ENCODE results near the gene PARD3.
"Not testable (repeated sequence)": the region's sequence is repeated elsewhere in the genome, so short reads cannot be mapped to it uniquely, and the experiment has no call there.

The PARD3 gene

DNA sequence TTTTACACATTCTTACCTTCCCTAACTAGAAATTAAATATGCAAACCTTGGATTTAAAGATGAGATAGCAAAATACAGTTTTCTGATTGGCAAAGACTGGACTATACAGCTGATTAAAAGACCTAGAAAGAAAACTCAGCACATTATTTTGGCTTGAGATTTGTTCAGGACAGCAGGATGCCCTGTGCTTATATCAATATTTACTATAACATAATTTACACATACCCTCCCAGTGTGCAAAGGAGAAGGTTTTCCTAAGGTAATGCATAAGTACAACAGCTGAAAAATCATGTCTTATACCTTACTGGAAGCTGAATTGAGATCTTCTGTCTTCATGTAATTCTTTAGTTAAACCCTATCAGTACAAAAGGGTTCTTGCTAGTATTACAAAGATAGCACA lies 458.6 kb downstream of the PARD3 start:
- Histone ChIP-seq H3K36me3 (peaks cover 4 to 55% (median 31%) of the 10 kb centered on the region in 3 donors), H3K4me3 (no peak overlapping the region), H3K27me3 (no peaks in the 10 kb centered on the region), H3K9me3 (no peaks in the 10 kb centered on the region), H3K4me1 (no peaks in the 10 kb centered on the region), H3K27ac (no peak overlapping the region)
- intact Hi-C loops (cut with DNase I; ENCODE audit: low total_unique reads), result no loop called here
- TF ChIP-seq, protein P1, sequence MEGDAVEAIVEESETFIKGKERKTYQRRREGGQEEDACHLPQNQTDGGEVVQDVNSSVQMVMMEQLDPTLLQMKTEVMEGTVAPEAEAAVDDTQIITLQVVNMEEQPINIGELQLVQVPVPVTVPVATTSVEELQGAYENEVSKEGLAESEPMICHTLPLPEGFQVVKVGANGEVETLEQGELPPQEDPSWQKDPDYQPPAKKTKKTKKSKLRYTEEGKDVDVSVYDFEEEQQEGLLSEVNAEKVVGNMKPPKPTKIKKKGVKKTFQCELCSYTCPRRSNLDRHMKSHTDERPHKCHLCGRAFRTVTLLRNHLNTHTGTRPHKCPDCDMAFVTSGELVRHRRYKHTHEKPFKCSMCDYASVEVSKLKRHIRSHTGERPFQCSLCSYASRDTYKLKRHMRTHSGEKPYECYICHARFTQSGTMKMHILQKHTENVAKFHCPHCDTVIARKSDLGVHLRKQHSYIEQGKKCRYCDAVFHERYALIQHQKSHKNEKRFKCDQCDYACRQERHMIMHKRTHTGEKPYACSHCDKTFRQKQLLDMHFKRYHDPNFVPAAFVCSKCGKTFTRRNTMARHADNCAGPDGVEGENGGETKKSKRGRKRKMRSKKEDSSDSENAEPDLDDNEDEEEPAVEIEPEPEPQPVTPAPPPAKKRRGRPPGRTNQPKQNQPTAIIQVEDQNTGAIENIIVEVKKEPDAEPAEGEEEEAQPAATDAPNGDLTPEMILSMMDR (IDR thresholded peaks at IDR 0.05), result no peak
- DNase-seq, result no peak

DNA sequence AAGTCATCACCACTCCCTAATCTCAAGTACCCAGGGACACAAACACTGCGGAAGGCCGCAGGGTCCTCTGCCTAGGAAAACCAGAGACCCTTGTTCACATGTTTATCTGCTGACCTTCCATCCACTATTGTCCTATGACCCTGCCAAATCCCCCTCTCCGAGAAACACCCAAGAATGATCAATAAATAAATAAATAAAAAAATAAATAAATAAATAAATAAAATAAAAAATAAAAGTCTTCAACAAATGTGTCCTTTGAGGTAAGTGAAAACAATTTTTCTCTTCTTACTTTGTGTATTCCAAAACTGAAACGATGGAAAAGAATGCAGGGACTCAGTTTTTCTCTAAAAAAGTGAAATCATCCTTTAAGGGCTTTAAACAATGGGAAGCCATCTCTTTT lies 461.6 kb downstream of the PARD3 start:
- intact Hi-C loops (cut with DNase I; ENCODE audit: low total_unique reads), result not testable (repeated sequence)

DNA sequence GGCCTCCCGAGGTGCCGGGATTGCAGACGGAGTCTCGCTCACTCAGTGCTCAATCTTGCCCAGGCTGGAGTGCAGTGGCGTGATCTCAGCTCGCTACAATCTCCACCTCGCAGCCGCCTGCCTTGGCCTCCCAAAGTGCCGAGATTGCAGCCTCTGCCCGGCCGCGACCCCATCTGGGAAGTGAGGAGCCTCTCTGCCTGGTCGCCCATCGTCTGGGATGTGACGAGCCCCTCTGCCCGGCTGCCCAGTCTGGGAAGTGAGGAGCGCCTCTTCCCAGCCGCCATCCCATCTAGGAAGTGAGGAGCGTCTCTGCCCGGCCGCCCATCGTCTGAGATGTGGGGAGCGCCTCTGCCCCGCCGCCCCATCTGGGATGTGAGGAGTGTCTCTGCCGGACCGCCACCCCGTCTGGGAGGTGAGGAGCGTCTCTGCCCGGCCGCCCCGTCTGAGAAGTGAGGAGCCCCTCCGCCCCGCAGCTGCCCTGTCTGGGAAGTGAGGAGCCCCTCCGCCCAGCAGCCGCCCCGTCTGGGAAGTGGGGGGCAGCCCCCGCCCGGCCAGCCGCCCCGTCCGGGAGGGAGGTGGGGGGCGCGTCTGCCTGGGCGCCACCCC lies 462.4 kb downstream of the PARD3 start:
- peaks cover 4 to 37% (median 19%) of the 10 kb centered on the region in 3 donors for H3K36me3 ChIP-seq
- DNase-seq; H3K4me1 ChIP-seq; H3K27ac ChIP-seq; H3K9me3 ChIP-seq; H3K4me3 ChIP-seq; intact Hi-C loops (cut with DNase I; ENCODE audit: low total_unique reads); H3K27me3 ChIP-seq: not testable (repeated sequence)

More for the DNA sequence above, 461.6 kb downstream of the PARD3 start:
- not testable (repeated sequence) for H3K27me3 ChIP-seq, H3K4me1 ChIP-seq, H3K4me3 ChIP-seq, DNase-seq, H3K9me3 ChIP-seq, H3K27ac ChIP-seq
- peaks cover 4 to 46% (median 23%) of the 10 kb centered on the region in 3 donors for H3K36me3 ChIP-seq

DNA sequence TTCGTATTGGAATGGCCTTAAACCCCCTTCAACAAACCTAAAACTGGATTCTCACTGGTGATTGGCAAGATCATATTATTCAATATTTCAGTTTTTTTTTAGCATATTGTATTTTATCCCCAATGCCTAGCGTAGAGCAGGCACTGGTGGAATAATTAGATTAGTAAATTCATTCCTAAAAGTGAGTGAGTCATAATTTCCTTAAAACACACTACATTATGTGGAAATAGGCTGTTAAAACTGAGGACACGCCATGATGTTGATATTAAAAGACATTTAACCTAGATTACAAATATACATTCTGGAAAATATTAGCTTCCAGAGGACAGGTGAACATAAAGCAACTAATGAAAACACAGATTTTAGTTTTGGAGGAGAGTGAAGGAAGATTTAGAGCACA lies 463.9 kb downstream of the PARD3 start:
- no peak for DNase-seq
- Histone ChIP-seq H3K4me1 (no peaks in the 10 kb centered on the region), H3K9me3 (no peaks in the 10 kb centered on the region), H3K27ac (no peak overlapping the region), H3K4me3 (no peak overlapping the region), H3K27me3 (no peaks in the 10 kb centered on the region), H3K36me3 (peaks cover 4 to 34% (median 18%) of the 10 kb centered on the region in 3 donors)
- TF ChIP-seq, protein P1 (IDR thresholded peaks at IDR 0.05), result no peak
- intact Hi-C loops (cut with DNase I; ENCODE audit: low total_unique reads), result no loop called here

DNA sequence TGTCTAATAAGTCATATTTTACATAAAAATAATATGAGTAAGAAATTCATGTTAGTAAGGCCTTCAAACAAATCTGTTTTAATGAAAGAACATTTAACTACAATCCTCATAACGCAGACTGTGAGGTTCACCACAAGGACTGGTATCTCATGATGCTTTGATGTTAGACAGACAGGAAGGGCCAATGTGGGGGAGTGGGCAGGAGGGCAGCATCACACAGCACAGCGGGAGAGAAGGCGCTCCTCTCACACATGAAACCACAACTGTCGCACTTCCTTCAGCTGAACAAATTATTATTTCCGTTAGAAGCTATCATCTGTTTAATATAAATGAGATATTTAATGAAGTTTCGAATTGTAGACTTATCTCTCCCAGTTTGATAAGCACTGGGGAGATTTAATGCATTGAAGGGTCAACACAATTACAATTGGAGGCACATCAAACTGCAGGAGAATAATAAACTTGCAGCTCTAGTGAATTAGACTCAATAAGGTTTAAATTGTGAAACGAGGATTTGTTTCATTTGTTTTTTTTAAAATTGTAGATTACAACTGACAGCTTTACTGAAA lies 466.1 kb downstream of the PARD3 start:
- Histone ChIP-seq H3K27ac (no peak overlapping the region), H3K4me1 (peaks cover 0 to 12% (median 2%) of the 10 kb centered on the region in 4 donors), H3K9me3 (no peaks in the 10 kb centered on the region), H3K27me3 (no peaks in the 10 kb centered on the region), H3K4me3 (no peak overlapping the region), H3K36me3 (peaks cover 4 to 20% (median 11%) of the 10 kb centered on the region in 3 donors)
- TF ChIP-seq, protein P1 (IDR thresholded peaks at IDR 0.05), result no peak
- no peak for DNase-seq
- intact Hi-C loops (cut with DNase I; ENCODE audit: low total_unique reads), result no loop called here

DNA sequence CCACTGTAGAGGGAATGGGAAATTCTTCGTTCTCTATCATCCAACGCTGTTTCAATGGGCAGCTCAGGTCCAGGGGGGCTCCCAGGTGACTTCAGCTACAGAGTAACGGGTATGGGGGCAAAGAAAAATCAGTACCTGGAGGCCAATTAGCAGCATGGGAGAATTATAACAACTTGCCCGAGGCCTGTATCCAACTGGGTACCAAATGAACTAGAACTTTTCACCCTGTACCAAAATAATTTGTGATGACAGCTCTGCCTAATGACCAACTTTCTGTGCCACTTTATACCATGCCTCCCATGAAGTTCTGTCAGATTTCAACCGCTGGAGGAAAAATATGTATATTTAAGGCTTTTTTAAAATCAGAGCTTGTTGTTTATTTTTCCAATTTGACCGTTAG lies 467.1 kb downstream of the PARD3 start:
- DNase-seq, result no peak
- Histone ChIP-seq H3K4me3 (no peak overlapping the region), H3K4me1 (peaks cover 0 to 17% (median 2%) of the 10 kb centered on the region in 4 donors), H3K27me3 (no peaks in the 10 kb centered on the region), H3K36me3 (peaks cover 4 to 16% (median 11%) of the 10 kb centered on the region in 3 donors), H3K9me3 (no peaks in the 10 kb centered on the region), H3K27ac (no peak overlapping the region)
- TF ChIP-seq, protein P1 (IDR thresholded peaks at IDR 0.05), result no peak
- intact Hi-C loops (cut with DNase I; ENCODE audit: low total_unique reads), result no loop called here
